Activated naive CD8-positive, alpha-beta T cell treated with anti-CD3 and anti-CD28 coated beads, Interleukin-2, amount 10 ng/mL, durations not matched to agents 7 days and 5 days (primary cell): ENCODE data around the gene USH2A. TPM values are rescaled to one million over a fixed set of nuclear protein-coding genes. Genes with fewer than 3 reads are reported as not detected.

Source experiments
- ATAC-seq: fragments of 150-1000 bp; cut with Tn5 transposase; one replicate; pipeline ENCODE4 v1.10.0; 2021; ENCODE audit warnings: low read depth, moderate library complexity
- POLR2A ChIA-PET: fragments of 350-600 bp; sonication (Branson Sonifier 250); formaldehyde crosslinking; loops from one replicate; lab custom pipeline; 2021; ENCODE audit warnings: antibody characterized with exemption; lab: Charles Lee
- DNase-seq: peaks from one replicate; pipeline ENCODE4 v3.0.0; 2021
- H3K27ac Mint-ChIP-seq: one replicate; pipeline ENCODE4 v1.8.0; 2022; ENCODE audit warnings: mild to moderate bottlenecking, mixed read lengths
- H3K27me3 Mint-ChIP-seq: one replicate; pipeline ENCODE4 v1.8.0; 2022; ENCODE audit warnings: mild to moderate bottlenecking, moderate library complexity, mixed read lengths
- H3K36me3 Mint-ChIP-seq: one replicate; pipeline ENCODE4 v1.8.0; 2021; ENCODE audit warnings: mild to moderate bottlenecking, mixed read lengths
- H3K4me1 Mint-ChIP-seq: one replicate; pipeline ENCODE4 v1.8.0; 2021; ENCODE audit warnings: mixed read lengths
- H3K4me3 Mint-ChIP-seq: one replicate; pipeline ENCODE4 v1.8.0; 2022; ENCODE audit warnings: mild to moderate bottlenecking, moderate library complexity, mixed read lengths
- H3K9me3 Mint-ChIP-seq: one replicate; pipeline ENCODE4 v1.8.0; 2021; ENCODE audit warnings: mixed read lengths
- total RNA-seq, 2 experiments: library from RNA; stranded (reverse); gene quantifications; one replicate each; pipeline ENCODE4 v1.2.3, GENCODE V29; 2021

USH2A gene
- total RNA-seq, 2 experiments from 2014 or later = not detected

- no peak overlapping the region for H3K27ac Mint-ChIP-seq
- DNase-seq (no peak), ATAC-seq (no peak)
- H3K4me1 Mint-ChIP-seq = no peaks in the 10 kb centered on the region
- no peaks in the 10 kb centered on the region for H3K27me3 Mint-ChIP-seq
- POLR2A ChIA-PET = no interaction called here
- no peaks in the 10 kb centered on the region for H3K9me3 Mint-ChIP-seq
- H3K4me3 Mint-ChIP-seq = no peak overlapping the region
- H3K36me3 Mint-ChIP-seq = peaks cover 6% of the 10 kb centered on the region
These were observed 810.9 kb downstream of the USH2A start for GRCh38 chr1:215612391-215612790.

GRCh38 chr1:215608646-215609045, 814.6 kb downstream of the USH2A start:
- Mint-ChIP-seq H3K4me3 (no peak overlapping the region), H3K4me1 (no peaks in the 10 kb centered on the region), H3K27me3 (no peaks in the 10 kb centered on the region), H3K27ac (no peak overlapping the region), H3K36me3 (peaks cover 5% of the 10 kb centered on the region), H3K9me3 (no peaks in the 10 kb centered on the region)
- no peak for ATAC-seq
- POLR2A ChIA-PET = no interaction called here
- DNase-seq = no peak

GRCh38 chr1:215607412-215607811, 815.8 kb downstream of the USH2A start:
- Mint-ChIP-seq H3K27ac (no peak overlapping the region), H3K27me3 (no peaks in the 10 kb centered on the region), H3K4me1 (no peaks in the 10 kb centered on the region), H3K9me3 (no peaks in the 10 kb centered on the region), H3K4me3 (no peak overlapping the region), H3K36me3 (peaks cover 1% of the 10 kb centered on the region)
- DNase-seq = no peak
- ATAC-seq = no peak
- POLR2A ChIA-PET = no interaction called here

GRCh38 chr1:215606564-215607168, 816.6 kb downstream of the USH2A start:
- H3K9me3 Mint-ChIP-seq = no peaks in the 10 kb centered on the region
- no peaks in the 10 kb centered on the region for H3K27me3 Mint-ChIP-seq
- no peak overlapping the region for H3K27ac Mint-ChIP-seq
- H3K4me3 Mint-ChIP-seq = no peak overlapping the region
- POLR2A ChIA-PET = no interaction called here
- no peak for DNase-seq
- no peaks in the 10 kb centered on the region for H3K36me3 Mint-ChIP-seq
- H3K4me1 Mint-ChIP-seq = no peaks in the 10 kb centered on the region
- ATAC-seq = no peak

GRCh38 chr1:215606036-215606435, 817.2 kb downstream of the USH2A start:
- no peaks in the 10 kb centered on the region for H3K9me3 Mint-ChIP-seq
- H3K4me1 Mint-ChIP-seq = no peaks in the 10 kb centered on the region
- no peaks in the 10 kb centered on the region for H3K27me3 Mint-ChIP-seq
- DNase-seq (no peak), ATAC-seq (no peak)
- no peak overlapping the region for H3K4me3 Mint-ChIP-seq
- no peak overlapping the region for H3K27ac Mint-ChIP-seq
- H3K36me3 Mint-ChIP-seq = no peaks in the 10 kb centered on the region
- POLR2A ChIA-PET = no interaction called here

GRCh38 chr1:215605011-215605621, 818.1 kb downstream of the USH2A start:
- ATAC-seq = no peak
- POLR2A ChIA-PET = no interaction called here
- no peak overlapping the region for H3K4me3 Mint-ChIP-seq
- H3K36me3 Mint-ChIP-seq = peaks cover 2% of the 10 kb centered on the region
- H3K27me3 Mint-ChIP-seq = no peaks in the 10 kb centered on the region
- no peaks in the 10 kb centered on the region for H3K9me3 Mint-ChIP-seq
- no peaks in the 10 kb centered on the region for H3K4me1 Mint-ChIP-seq
- H3K27ac Mint-ChIP-seq = no peak overlapping the region
- DNase-seq = no peak

- ATAC-seq = no peak
- Mint-ChIP-seq H3K27ac (no peak overlapping the region), H3K4me1 (no peaks in the 10 kb centered on the region), H3K27me3 (no peaks in the 10 kb centered on the region), H3K9me3 (no peaks in the 10 kb centered on the region), H3K36me3 (peaks cover 2% of the 10 kb centered on the region), H3K4me3 (no peak overlapping the region)
- POLR2A ChIA-PET = no interaction called here
- no peak for DNase-seq
These were observed 819.9 kb downstream of the USH2A start for GRCh38 chr1:215603319-215603718.

- Mint-ChIP-seq H3K4me1 (no peaks in the 10 kb centered on the region), H3K9me3 (no peaks in the 10 kb centered on the region), H3K36me3 (peaks cover 5% of the 10 kb centered on the region), H3K27ac (no peak overlapping the region), H3K4me3 (no peak overlapping the region), H3K27me3 (no peaks in the 10 kb centered on the region)
- DNase-seq (no peak), ATAC-seq (no peak)
- POLR2A ChIA-PET = no interaction called here
These were observed 822.0 kb downstream of the USH2A start for GRCh38 chr1:215601276-215601675.

- Mint-ChIP-seq H3K27ac (no peak overlapping the region), H3K4me1 (no peaks in the 10 kb centered on the region), H3K9me3 (no peaks in the 10 kb centered on the region), H3K36me3 (peaks cover 5% of the 10 kb centered on the region), H3K27me3 (no peaks in the 10 kb centered on the region), H3K4me3 (no peak overlapping the region)
- DNase-seq (no peak), ATAC-seq (no peak)
- POLR2A ChIA-PET = no interaction called here
These were observed 822.4 kb downstream of the USH2A start for GRCh38 chr1:215600867-215601266.

- Mint-ChIP-seq H3K27ac (no peak overlapping the region), H3K4me1 (no peaks in the 10 kb centered on the region), H3K36me3 (peaks cover 5% of the 10 kb centered on the region), H3K9me3 (no peaks in the 10 kb centered on the region), H3K27me3 (no peaks in the 10 kb centered on the region), H3K4me3 (no peak overlapping the region)
- no peak for DNase-seq
- POLR2A ChIA-PET = no interaction called here
- no peak for ATAC-seq
These were observed 822.9 kb downstream of the USH2A start for GRCh38 chr1:215600258-215600792.

GRCh38 chr1:215599418-215600074, 823.7 kb downstream of the USH2A start:
- H3K4me3 Mint-ChIP-seq = no peak overlapping the region
- DNase-seq (no peak), ATAC-seq (no peak)
- H3K9me3 Mint-ChIP-seq = no peaks in the 10 kb centered on the region
- peaks cover 5% of the 10 kb centered on the region for H3K36me3 Mint-ChIP-seq
- POLR2A ChIA-PET = no interaction called here
- H3K27ac Mint-ChIP-seq = no peak overlapping the region
- H3K27me3 Mint-ChIP-seq = no peaks in the 10 kb centered on the region
- H3K4me1 Mint-ChIP-seq = no peaks in the 10 kb centered on the region

GRCh38 chr1:215597961-215598360, 825.3 kb downstream of the USH2A start:
- peaks cover 5% of the 10 kb centered on the region for H3K36me3 Mint-ChIP-seq
- peaks cover 1% of the 10 kb centered on the region for H3K4me1 Mint-ChIP-seq
- ATAC-seq (no peak), DNase-seq (no peak)
- no peaks in the 10 kb centered on the region for H3K9me3 Mint-ChIP-seq
- no peak overlapping the region for H3K4me3 Mint-ChIP-seq
- H3K27ac Mint-ChIP-seq = no peak overlapping the region
- H3K27me3 Mint-ChIP-seq = no peaks in the 10 kb centered on the region
- POLR2A ChIA-PET = no interaction called here

- Mint-ChIP-seq H3K36me3 (peaks cover 4% of the 10 kb centered on the region), H3K4me3 (no peak overlapping the region), H3K27me3 (no peaks in the 10 kb centered on the region), H3K9me3 (no peaks in the 10 kb centered on the region), H3K4me1 (peaks cover 6% of the 10 kb centered on the region), H3K27ac (no peak overlapping the region)
- DNase-seq (no peak), ATAC-seq (no peak)
- POLR2A ChIA-PET = no interaction called here
These were observed 828.0 kb downstream of the USH2A start for GRCh38 chr1:215595231-215595630.

- Mint-ChIP-seq H3K9me3 (no peaks in the 10 kb centered on the region), H3K4me1 (peaks cover 6% of the 10 kb centered on the region), H3K27me3 (no peaks in the 10 kb centered on the region), H3K36me3 (peaks cover 3% of the 10 kb centered on the region), H3K4me3 (no peak overlapping the region), H3K27ac (no peak overlapping the region)
- no peak for ATAC-seq
- POLR2A ChIA-PET = interaction anchor here (1.0 kb wide), 1 partner anchor 27 kb away, joined by 3 read pairs; the partner anchor contains the start of gene KCTD3
- DNase-seq = no peak
These were observed 828.6 kb downstream of the USH2A start for GRCh38 chr1:215594640-215595039.
